GM18517 (cell line): Measurements from ENCODE around the gene CEACAM18.

ENCODE experiments used
- ATAC-seq: cut with Tn5 transposase; IDR thresholded peaks from one replicate; pipeline ENCODE4 v1.9.1; 2021; ENCODE audit warnings: mild to moderate bottlenecking, moderate library complexity; ENCODE audit not compliant: unreplicated experiment

The CEACAM18 gene

DNA sequence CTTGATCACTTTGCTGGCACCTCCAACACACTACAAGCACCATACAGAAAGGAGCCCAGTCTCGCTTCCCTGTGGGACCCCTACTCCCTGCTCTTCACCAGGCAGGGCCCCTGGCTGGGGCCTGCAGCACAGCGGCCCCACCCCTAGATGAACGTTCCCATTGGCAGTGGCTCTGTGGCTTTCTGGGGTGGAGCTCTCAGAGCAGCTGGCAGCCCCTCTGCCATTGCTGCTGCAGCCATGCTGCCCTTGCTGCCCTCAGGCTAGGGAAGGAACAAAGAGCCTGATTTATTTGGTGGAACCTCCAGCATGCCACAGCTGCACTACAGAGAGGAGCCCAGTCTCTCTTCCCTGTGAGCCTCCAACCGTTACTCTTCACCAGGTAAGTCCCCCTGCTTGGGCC is 47.3 kb downstream of the CEACAM18 start:
- no peak for ATAC-seq

DNA sequence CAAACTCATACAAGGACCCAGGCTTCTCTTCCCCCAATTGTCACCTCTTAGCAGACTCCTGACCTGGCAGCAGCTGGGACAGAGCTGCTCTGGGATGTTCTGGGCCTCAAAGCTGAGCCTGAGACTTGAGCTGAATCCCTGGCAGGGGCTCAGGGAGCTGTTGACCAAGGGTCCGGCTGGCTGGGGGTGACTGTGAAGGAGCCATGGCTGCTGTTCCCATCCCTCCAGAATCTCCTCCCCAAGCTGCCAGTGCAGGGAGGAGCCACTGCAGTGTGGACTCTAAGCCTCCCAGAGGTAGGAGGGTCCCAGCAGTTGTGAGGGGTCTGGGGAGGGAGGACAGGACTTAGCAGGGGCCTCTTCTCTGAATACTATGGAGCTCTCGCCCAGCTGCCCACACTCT is 51.0 kb downstream of the CEACAM18 start:
- no peak for ATAC-seq

DNA sequence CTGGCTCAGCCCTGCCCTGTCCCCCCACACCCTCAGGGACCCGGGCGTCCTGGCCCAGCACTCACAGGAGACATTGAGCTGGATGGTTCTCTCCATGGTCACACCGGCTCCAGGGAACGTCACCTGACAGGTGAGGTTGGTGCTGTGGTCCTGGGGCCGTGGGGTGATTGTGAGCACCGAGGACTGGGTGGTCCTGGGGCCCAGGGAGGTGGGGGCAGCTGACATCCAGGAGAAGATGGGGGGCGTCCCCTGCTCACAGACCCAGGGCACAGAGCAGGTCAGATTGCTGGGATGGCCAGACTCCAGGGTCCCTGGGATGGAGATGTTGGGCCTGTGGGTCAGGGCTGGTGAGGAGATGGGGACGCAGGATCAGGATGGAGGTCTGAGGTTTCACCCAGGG is 52.3 kb downstream of the CEACAM18 start:
- ATAC-seq: no peak

DNA sequence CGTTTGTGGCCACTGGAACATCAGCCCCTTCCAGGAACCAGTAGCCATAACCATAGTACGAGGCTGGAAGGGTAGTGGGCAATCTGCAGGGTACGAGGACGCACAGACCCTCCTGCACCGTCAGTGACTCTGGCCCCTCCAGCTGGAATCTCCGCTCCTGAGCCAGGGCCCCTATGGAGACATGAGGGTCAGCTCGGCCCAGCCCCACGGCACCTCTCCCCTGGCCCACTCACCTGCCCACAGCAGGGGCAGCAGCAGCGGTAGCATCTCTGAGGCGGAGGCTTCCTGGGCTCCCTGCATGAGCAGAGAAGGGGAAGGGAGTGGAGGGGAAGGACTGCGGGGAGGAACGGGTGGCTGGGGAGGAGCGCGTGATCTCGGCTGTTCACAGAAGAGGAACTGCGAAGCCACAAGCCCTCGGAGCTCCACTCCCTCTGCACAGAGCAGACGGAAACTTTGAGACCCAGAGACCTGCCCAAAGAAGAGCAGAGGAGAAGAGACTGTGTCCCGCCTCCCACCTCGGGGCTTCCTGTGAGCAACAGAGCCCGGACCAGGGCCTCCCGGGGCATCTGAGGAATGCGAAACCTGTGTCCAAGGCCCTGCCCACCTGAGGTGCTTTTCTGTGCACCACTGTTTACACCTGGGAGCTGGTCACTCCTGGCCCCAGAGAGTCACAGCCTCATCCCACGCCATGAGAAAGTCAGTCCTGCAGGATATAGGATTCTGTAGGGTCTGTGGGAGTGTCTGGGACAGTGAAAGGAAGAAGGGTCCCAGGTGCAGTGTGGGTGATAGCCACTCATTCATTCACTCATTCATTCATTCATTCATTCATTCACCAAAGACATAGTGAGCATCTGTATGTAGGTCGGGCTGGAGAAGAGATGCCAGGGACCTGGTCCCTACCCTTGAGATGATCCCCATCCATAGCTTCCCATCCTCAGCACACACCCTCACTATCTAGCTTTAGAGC is 53.3 kb downstream of the CEACAM18 start, which contains the start of gene SIGLEC6:
Gene SIGLEC6 (minus strand): TSS at position 322 of the 967 bp plus-strand sequence. CDS start 22 bp downstream, at position 300.
- no peak for ATAC-seq

DNA sequence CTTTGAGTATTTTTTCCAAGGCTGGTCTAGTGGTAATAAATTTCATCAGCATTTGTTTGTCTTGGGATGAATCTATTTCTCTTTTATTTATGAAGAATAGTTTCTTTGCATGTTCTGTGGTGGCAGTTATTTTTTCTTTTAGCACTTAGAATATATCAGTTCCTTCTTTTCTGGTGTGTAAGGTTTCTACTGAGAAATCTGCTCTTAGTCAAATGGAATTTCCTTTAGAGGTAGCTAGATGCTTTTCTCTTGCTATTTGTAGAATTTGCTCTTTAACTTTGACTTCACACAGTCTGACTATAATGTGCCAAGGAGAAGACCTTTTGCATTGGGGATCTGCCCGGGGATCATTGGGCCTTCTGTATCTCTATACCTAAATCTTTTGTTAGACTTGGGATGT is 57.2 kb downstream of the CEACAM18 start:
- no peak for ATAC-seq

DNA sequence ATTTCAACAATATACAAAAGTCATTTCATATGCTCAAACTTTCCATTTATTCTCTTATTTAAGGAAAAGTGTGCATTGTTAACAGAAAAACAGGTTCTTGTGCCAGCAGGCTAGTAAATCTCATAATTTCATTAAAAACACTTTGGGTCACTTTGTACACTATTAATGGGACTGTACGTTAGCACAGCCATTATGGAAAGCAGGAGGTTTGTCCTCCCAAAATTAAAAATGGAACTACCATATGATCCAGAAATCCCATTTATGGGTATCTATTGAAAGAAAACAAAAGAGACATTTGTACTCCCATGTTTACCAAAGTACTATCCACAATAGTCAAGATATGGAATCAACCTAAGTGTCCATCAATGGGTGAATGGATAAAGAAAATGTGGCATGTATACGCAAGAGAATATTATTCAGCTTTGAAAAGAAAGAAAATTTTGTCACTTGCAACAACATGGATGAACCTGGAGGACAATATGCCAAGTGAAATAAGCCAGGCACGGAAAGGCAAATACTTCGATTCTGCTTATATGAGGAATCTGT is 61.6 kb downstream of the CEACAM18 start:
- no peak for ATAC-seq
